Transverse colon (tissue), 4 donors: ENCODE measurements around the gene BLVRA.

Experiments
- EP300 ChIP-seq: sonication (generic); formaldehyde crosslinking; IDR thresholded peaks from one replicate; pipeline ENCODE4 v1.6.1; 2017; ENCODE audit warnings: antibody characterized with exemption, low read depth
- POLR2A ChIP-seq: fragments of 450-650 bp; IDR thresholded peaks from one replicate; pipeline ENCODE4 v1.6.1; 2016; ENCODE audit warnings: antibody characterized with exemption, mild to moderate bottlenecking, moderate library complexity
- POLR2AphosphoS5 ChIP-seq, 3 donors: sonication (generic); formaldehyde crosslinking; IDR thresholded peaks; one replicate each; pipeline ENCODE4 v1.6.1; 2016; ENCODE audit warnings: antibody characterized with exemption in 3 of 3
- TF ChIP-seq, protein P1 (sequence below), 5 experiments: fragments of 200-600 bp in 3 of 5; fragments of 450-650 bp in 2 of 5; sonication (generic) in 3 of 5; IDR thresholded peaks; 1 replicate in 2 of 5; 2 replicates in 3 of 5; pipeline ENCODE4 v1.5.1; 2016 to 2017; ENCODE audit warnings: antibody characterized with exemption in 5 of 5, inconsistent platforms in 3 of 5, mild to moderate bottlenecking in 2 of 5, moderate library complexity in 1 of 5

- TF ChIP-seq, protein P1, sequence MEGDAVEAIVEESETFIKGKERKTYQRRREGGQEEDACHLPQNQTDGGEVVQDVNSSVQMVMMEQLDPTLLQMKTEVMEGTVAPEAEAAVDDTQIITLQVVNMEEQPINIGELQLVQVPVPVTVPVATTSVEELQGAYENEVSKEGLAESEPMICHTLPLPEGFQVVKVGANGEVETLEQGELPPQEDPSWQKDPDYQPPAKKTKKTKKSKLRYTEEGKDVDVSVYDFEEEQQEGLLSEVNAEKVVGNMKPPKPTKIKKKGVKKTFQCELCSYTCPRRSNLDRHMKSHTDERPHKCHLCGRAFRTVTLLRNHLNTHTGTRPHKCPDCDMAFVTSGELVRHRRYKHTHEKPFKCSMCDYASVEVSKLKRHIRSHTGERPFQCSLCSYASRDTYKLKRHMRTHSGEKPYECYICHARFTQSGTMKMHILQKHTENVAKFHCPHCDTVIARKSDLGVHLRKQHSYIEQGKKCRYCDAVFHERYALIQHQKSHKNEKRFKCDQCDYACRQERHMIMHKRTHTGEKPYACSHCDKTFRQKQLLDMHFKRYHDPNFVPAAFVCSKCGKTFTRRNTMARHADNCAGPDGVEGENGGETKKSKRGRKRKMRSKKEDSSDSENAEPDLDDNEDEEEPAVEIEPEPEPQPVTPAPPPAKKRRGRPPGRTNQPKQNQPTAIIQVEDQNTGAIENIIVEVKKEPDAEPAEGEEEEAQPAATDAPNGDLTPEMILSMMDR (IDR thresholded peaks at IDR 0.05), result no peak
- TF ChIP-seq POLR2A (no peak), POLR2AphosphoS5 (IDR thresholded peaks at IDR 0.05) (no peak), EP300 (no peak)
Measured at GRCh38 chr7:43764807-43765491, 6.5 kb downstream of the BLVRA start.
